ENCODE data around the gene TTC21A. TPM values are rescaled to one million over a fixed set of nuclear protein-coding genes. Genes with fewer than 3 reads are reported as not detected.

TTC21A gene
- total and polyA plus RNA-seq, 2 of the 13 experiments (the other 11 are each of a cell fraction or from before 2014, with no cell fraction given) = 0.31 to 1.5 TPM

- intact Hi-C loops (cut with micrococcal nuclease; ENCODE audit: unreplicated experiment) = no loop called here
- Histone ChIP-seq H3K79me2 (ENCODE audit: insufficient read depth, low read length) (no peaks in the 10 kb centered on the region), H3K27ac (ENCODE audit: extremely low read length, insufficient read depth, low read length) (no peak overlapping the region), H3K4me1 (ENCODE audit: insufficient read depth, low read length) (no peaks in the 10 kb centered on the region), H3K4me2 (ENCODE audit: low read depth, low read length) (no peak overlapping the region), H3K36me3 (replicated peaks in 1 of 2; ENCODE audit: control insufficient read depth in 1 of 2, insufficient read depth in 2 of 2, low read length in 2 of 2) (peaks cover 8 to 16% of the 10 kb centered on the region in 2 experiments; a peak in 4 of 5 replicates), H2AFZ (ENCODE audit: low read length) (no peak overlapping the region), H3K27me3 (ENCODE audit: control insufficient read depth in 1 of 2, insufficient read depth in 2 of 2, low read length in 2 of 2) (0 out of 5 replicates have a peak, but pooled peaks cover 0 to 1% of the 10 kb centered on the region in 2 experiments), H3K9me3 (ENCODE audit: low read length) (no peaks in the 10 kb centered on the region), H3K9ac (ENCODE audit: insufficient read depth, low read depth, low read length) (no peak overlapping the region), H4K20me1 (ENCODE audit: insufficient read depth, low read length) (peaks cover 3% of the 10 kb centered on the region; the same call in 1 of the 2 replicates), H3K4me3 (replicated peaks in 1 of 3; ENCODE audit: insufficient read depth in 1 of 3, low read depth in 2 of 3, low read length in 3 of 3) (no peak overlapping the region)
- DNase-seq (ENCODE audit: low spot score) = no peak
- TF ChIP-seq SOX13 (IDR thresholded peaks at IDR 0.05) (no peak), SOX13 (CRISPR knock-in tag; conservative IDR thresholded peaks at IDR 0.05 in 1 of 2, IDR thresholded peaks at IDR 0.05 in 1 of 2) (no peak), ETV6 (CRISPR knock-in tag; conservative IDR thresholded peaks at IDR 0.05) (no peak), FLYWCH1 (CRISPR knock-in tag; IDR thresholded peaks at IDR 0.05) (no peak), NONO (IDR thresholded peaks at IDR 0.05) (no peak), NONO (CRISPR knock-in tag; conservative IDR thresholded peaks at IDR 0.05) (no peak), HIVEP1 (CRISPR knock-in tag; IDR thresholded peaks at IDR 0.05) (no peak), ZNF652 (CRISPR knock-in tag; IDR thresholded peaks at IDR 0.05; ENCODE audit: borderline replicate concordance, low read depth) (no peak), ZNF12 (CRISPR knock-in tag; IDR thresholded peaks at IDR 0.05) (no peak), SOX5 (CRISPR knock-in tag; IDR thresholded peaks at IDR 0.05; ENCODE audit: borderline replicate concordance) (no peak), ZBTB21 (CRISPR knock-in tag; IDR thresholded peaks at IDR 0.05) (no peak), ZFP37 (CRISPR knock-in tag; IDR thresholded peaks at IDR 0.05; ENCODE audit: borderline replicate concordance) (no peak), ZNF496 (CRISPR knock-in tag; IDR thresholded peaks at IDR 0.05; ENCODE audit: insufficient replicate concordance) (no peak), ARID3A (IDR thresholded peaks at IDR 0.05; ENCODE audit: low read depth, low read length) (no peak), NR0B2 (CRISPR knock-in tag; IDR thresholded peaks at IDR 0.05) (no peak), NFATC3 (CRISPR knock-in tag; IDR thresholded peaks at IDR 0.05) (no peak), NFKBIZ (CRISPR knock-in tag; IDR thresholded peaks at IDR 0.05) (no peak), MIER2 (CRISPR knock-in tag; IDR thresholded peaks at IDR 0.05) (no peak)
- CTCF ChIA-PET (ENCODE audit: low intra/inter-chr PET ratio, low total read pairs) = no interaction called here
- 80% methylated on average over 7 of the region's 10 CpGs for WGBS (ENCODE audit: low lambda C conversion rate)
- POLR2A ChIA-PET = no interaction called here
- FAIRE-seq = no peak
- in situ Hi-C loops (cut with HindIII; ENCODE audit: extremely low pct_ligation_motif_present, low pct_unique_long_range_greater_than_20kb) = no loop called here
- no TSS peak for BruUV-seq (replicated peaks)
- ATAC-seq = peak; percentile 3; the same call in 2 of the 3 replicates
Observed at GRCh38 chr3:39137991-39138803, 30.7 kb downstream of the TTC21A start.

Measured in HepG2 (cell line).